GM21619 (cell line): Measurements from ENCODE around the gene NPDC1.

Source experiments
- ATAC-seq: cut with Tn5 transposase; IDR thresholded peaks from one replicate; pipeline ENCODE4 v1.9.1; 2021; ENCODE audit not compliant: unreplicated experiment

Gene NPDC1, protein sequence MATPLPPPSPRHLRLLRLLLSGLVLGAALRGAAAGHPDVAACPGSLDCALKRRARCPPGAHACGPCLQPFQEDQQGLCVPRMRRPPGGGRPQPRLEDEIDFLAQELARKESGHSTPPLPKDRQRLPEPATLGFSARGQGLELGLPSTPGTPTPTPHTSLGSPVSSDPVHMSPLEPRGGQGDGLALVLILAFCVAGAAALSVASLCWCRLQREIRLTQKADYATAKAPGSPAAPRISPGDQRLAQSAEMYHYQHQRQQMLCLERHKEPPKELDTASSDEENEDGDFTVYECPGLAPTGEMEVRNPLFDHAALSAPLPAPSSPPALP

DNA sequence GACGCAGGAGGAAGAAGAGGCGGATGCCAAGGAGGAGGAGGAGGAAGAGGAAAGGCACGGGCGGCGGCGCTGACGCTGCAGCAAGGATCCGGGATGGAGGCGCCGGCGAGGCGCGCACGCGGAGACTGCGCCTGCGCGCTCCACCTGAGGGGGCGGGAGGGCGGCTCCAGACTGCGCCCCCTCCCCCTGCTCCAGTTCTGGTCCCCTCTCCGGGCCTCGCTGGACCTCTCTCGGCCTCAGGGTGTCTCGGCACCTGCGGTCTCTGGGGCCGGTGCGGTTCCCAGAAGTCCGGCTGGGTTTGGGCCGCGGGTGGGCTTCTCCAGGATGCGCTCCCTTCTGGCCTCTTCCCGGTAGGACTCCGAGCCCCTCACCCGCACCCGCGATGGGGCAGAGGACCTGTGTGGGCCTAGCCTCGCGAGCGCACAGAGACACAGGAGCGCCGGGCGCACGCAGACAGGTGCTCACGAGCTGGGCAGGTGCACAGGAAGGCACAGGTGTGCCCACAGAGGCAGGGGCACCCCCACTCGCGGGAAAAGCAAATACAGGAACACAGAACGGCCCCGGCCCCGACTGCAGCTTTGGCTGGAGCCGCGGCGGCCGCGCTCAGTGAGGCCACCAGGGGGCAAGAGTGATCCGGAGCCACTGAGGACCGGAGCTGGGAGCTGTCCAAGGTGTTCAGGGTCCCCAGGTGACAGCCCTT is at the start of gene NPDC1:
NPDC1 (minus strand) TSS at position 90 of the 700 bp plus-strand sequence. CDS start 188 bp downstream, outside the sequence.
- no peak for ATAC-seq

DNA sequence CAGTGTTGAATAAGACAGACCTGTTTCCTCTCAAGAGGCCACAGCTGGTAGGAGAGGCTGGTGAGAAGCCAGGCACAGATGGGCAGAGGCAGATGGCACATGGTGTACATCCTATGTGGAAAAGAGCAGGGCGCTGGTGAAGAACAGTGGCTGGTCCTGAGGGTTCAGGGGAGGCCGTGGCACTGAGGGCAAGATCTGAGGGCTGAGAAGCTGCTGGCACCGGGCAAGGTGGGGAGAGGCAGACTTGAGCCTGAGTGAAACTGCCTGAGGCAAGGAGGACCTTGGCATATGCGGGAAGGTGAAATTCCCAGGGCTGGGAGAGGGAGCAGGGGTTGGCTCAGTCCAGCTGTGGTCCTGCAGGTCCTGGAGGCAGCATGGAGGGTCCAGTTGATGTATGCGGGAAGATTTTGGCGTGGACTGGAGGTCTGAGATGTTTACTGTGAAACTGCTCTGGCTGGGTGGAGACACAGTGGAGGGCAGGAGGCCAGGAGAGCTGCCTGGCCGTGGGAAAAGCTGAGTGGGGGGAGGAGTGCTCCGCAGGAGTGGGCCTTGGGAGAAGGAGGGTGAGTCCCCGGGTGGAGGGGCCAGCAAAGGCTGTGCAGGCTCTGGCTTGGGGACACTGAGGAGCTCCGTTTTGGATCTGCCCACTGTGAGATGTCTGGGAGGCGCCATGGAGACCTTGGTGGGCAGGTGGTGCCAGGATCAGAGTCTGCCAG is 43.4 kb upstream of the NPDC1 start:
- ATAC-seq = no peak

DNA sequence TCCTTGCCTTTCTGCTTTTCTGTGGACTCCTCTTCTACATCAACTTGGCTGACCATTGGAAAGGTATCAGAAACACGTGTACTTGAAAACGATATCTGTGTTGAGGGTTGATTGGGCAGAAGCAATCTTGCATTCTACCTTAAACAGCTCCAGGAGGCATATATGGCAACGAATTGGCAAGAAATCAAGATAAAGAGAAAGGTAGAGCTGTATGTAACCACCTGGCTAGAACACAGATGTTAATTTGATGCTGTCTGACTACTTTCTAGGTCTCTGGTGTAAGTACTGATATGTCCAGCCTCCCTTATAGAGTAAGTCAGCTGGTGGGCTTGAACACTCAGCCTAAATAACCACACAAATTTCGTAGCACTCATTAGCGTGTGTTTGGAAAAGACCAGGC is 42.1 kb upstream of the NPDC1 start:
- no peak for ATAC-seq

GRCh38 chr9:137087409-137087925 is 41.5 kb upstream of the NPDC1 start:
- no peak for ATAC-seq

- ATAC-seq = peak; percentile 80
Observed at GRCh38 chr9:137086531-137087408, 40.8 kb upstream of the NPDC1 start, which contains the start of gene MAN1B1. TSS of gene MAN1B1 (plus strand) at chr9:137086985. CDS start at chr9:137087000, 15 bp downstream.

- ATAC-seq = peak; percentile 9
Observed at GRCh38 chr9:137085920-137086530, 40.0 kb upstream of the NPDC1 start.

DNA sequence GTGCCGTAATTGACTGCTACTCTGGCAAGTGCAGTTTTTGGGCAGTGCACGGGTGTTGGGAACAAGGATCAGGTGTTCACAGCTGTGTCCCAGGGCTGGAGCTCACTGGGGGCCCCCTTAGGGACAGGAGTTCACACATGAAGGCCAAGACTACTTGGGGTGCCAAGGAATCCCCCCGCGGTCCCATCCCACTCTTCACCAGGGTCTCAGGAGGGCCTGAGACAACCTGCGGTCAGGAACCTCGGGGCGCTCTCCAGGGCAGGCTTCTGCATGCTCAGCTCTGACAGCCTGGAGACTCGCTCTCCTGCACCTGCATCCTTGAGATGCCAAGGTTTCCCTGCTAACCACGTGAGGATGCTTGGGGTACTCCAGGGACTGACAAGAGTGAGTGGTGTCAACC is 38.5 kb upstream of the NPDC1 start:
- no peak for ATAC-seq

DNA sequence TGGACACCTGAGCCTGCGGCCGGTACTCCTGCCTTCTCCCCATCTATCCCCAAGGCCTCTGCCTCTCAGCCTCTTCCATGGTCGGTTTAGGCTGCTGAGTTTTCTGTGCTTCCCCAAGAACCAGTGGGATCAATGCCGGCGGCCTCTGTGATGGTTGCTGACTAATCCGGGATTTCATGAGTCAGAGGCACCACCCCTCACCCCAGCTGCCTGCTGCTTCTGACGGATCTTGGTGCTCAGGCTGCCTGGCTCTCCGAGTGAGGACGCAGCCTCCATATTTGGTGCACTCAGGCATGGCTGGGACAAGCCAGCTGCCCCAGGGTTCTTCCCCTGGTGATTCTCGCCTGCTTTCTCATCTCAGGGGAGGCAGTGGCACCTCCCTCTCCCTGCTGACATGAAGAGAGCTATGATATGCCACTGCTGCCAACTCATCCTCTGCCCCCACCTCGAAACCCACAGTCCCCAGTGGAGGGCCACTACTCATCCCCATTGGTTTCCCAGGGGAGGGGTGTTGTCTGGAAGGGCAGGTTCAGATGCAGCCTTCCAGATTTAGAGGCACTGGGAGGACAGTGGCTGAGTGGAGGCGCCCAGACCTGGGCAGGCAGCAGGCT is 37.5 kb upstream of the NPDC1 start:
- no peak for ATAC-seq

GRCh38 chr9:137082925-137083290 is 36.9 kb upstream of the NPDC1 start:
- no peak for ATAC-seq

GRCh38 chr9:137082222-137082924 is 36.4 kb upstream of the NPDC1 start:
- no peak for ATAC-seq

DNA sequence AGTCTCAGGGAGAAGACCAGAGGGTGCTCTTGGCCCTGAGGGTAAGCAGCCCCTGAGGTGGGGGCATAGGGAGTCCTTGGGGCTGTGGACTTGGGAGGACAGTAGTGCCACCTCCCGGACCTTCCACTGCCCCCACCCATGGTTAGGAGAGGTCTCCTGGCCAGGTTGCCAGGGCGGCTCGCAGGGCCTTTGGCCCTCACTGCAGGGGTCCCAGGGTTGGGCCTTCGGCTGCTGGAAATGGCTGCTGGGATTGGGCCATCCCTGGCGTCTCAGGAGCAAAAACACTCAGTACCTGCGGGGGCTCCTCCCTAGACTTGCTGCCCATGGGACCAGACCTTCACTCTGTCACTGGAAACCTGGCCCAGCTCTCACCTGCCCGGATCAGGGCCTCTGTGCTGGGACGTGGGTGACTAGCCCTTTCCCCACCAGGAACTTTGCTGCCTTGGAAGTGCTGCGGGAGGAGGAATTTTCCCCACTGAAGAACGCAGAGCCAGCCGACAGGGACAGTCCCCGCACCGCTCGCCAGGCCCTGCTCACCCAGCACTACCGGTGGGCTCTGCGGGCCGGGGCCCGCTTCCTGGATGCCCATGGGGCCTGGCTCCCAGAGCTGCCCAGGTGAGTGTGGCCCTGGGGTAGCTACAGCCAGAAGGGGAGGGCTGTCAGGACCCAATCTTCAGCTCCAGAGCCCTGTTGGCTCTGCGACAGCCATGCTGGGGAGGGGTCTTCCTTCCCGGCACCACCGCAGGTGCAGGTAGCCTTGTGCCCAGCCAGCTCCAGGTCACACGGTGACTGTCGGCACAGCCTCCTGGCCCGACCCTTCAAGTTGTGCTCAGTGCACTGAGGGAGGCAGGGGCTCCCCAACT is 34.5 kb upstream of the NPDC1 start:
- no peak for ATAC-seq

DNA sequence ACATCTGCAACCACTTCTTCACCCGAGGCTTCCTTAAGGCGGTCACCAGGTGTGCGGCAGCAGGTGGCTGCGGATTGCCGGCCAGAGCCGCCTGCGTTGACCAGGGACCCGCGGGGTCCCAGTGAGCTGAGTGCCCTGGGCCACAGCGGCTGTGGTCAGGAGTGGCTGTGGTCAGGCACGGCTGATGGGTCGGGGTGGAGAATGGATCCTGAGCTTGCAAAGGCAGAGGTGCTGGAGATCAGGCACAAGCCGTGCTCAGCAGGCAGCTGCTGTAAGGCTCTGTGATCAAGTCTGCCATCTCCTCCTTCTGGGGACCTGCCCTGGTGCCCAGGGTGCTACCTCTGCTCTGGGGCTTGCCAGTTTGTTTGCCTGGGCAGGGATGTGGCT is 33.4 kb upstream of the NPDC1 start:
- ATAC-seq = no peak

GRCh38 chr9:137078701-137079400 is 32.9 kb upstream of the NPDC1 start:
- ATAC-seq = no peak

- peak; percentile 20 for ATAC-seq
Observed at GRCh38 chr9:137077758-137078693, 32.0 kb upstream of the NPDC1 start.

GRCh38 chr9:137077010-137077747 is 31.2 kb upstream of the NPDC1 start, which contains the start of gene UAP1L1:
TSS of gene UAP1L1 (plus strand) at chr9:137077517. CDS start at chr9:137077533, 16 bp downstream.
- ATAC-seq = peak; percentile 41

DNA sequence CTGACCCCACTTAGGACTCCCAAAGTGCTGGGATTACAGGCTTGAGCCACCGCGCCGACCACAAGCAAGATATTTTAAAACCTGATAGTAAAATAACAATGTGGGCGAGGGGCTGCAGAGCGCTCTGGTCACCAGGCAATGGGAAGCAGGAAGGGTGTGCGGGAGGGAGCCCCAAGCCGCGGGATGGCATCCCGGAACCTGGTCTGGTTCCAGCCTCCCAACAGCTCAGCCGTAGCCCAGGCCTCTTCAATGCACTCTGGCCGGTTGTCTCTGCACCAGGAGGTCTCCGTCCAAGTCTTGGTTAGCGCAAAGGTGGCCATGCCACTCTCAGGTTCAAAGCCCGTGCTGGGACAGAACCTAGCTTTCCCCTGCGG is 30.6 kb upstream of the NPDC1 start:
- peak; percentile 8 for ATAC-seq
